SK-N-SH treated with all-trans-retinoic acid at 6 μM for 48 hours (cell line): ENCODE measurements around the gene VANGL1.

Experiments used
- ATAC-seq: fragments of 200-7000 bp; cut with Tn5 transposase; 3 replicates; pipeline ENCODE4 v1.9.1; 2020; ENCODE audit warnings: mild to moderate bottlenecking, moderate library complexity
- ARNTL ChIP-seq: fragments of 450-650 bp; formaldehyde crosslinking; IDR thresholded peaks from 2 replicates; pipeline ENCODE4 v1.5.0; 2020; ENCODE audit warnings: low read depth, mild to moderate bottlenecking, moderate library complexity, borderline replicate concordance
- CREB5 ChIP-seq: fragments of 250-450 bp; sonication (Bioruptor Pico); IDR thresholded peaks from 2 replicates; pipeline ENCODE4 v1.5.1; 2020; ENCODE audit warnings: low read depth, mild to moderate bottlenecking, moderate library complexity
- CSDC2 ChIP-seq: fragments of 250-450 bp; sonication (Bioruptor Pico); IDR thresholded peaks from 2 replicates; pipeline ENCODE4 v1.5.0; 2020; ENCODE audit warnings: mild to moderate bottlenecking, moderate library complexity
- CSRNP3 ChIP-seq: fragments of 250-450 bp; sonication (Bioruptor Pico); IDR thresholded peaks from 2 replicates; pipeline ENCODE4 v1.5.1; 2021; ENCODE audit warnings: mild to moderate bottlenecking, moderate library complexity
- ESRRG ChIP-seq: fragments of 250-450 bp; sonication (Bioruptor Pico); IDR thresholded peaks from 2 replicates; pipeline ENCODE4 v1.6.1; 2021; ENCODE audit warnings: mild to moderate bottlenecking
- GLIS3 ChIP-seq: fragments of 250-450 bp; sonication (Bioruptor Pico); IDR thresholded peaks from 2 replicates; pipeline ENCODE4 v1.5.0; 2020; ENCODE audit warnings: mild to moderate bottlenecking, moderate library complexity
- ISL1 ChIP-seq: fragments of 250-450 bp; sonication (Bioruptor Pico); IDR thresholded peaks from 2 replicates; pipeline ENCODE4 v2.1.2; 2022; ENCODE audit warnings: mild to moderate bottlenecking, moderate library complexity
- OSR1 ChIP-seq: fragments of 250-450 bp; sonication (Bioruptor Pico); IDR thresholded peaks from 2 replicates; pipeline ENCODE4 v1.8.0; 2022; ENCODE audit warnings: moderate library complexity, mild to moderate bottlenecking, inconsistent platforms
- PATZ1 ChIP-seq: fragments of 250-450 bp; sonication (Bioruptor Pico); IDR thresholded peaks from 2 replicates; pipeline ENCODE4 v1.8.0; 2020; ENCODE audit warnings: mild to moderate bottlenecking, moderate library complexity, borderline replicate concordance
- PPARA ChIP-seq: fragments of 250-450 bp; sonication (Bioruptor Pico); IDR thresholded peaks from 2 replicates; pipeline ENCODE4 v1.5.0; 2020; ENCODE audit warnings: mild to moderate bottlenecking, borderline replicate concordance
- RARB ChIP-seq: fragments of 250-450 bp; sonication (Bioruptor Pico); IDR thresholded peaks from 2 replicates; pipeline ENCODE4 v1.8.0; 2021; ENCODE audit warnings: mild to moderate bottlenecking, moderate library complexity
- SNAI2 ChIP-seq: fragments of 250-450 bp; sonication (Bioruptor Pico); IDR thresholded peaks from 2 replicates; pipeline ENCODE4 v1.5.0; 2020; ENCODE audit warnings: mild to moderate bottlenecking, moderate library complexity
- TCF4 ChIP-seq: fragments of 250-450 bp; sonication (Bioruptor Pico); IDR thresholded peaks from 2 replicates; pipeline ENCODE4 v1.8.0; 2021; ENCODE audit warnings: mild to moderate bottlenecking, moderate library complexity, borderline replicate concordance
- TOX ChIP-seq: fragments of 250-450 bp; sonication (Bioruptor Pico); IDR thresholded peaks from 2 replicates; pipeline ENCODE4 v1.8.0; 2021; ENCODE audit warnings: mild to moderate bottlenecking, moderate library complexity, borderline replicate concordance
- TSHZ2 ChIP-seq: fragments of 250-450 bp; sonication (Bioruptor Pico); IDR thresholded peaks from 2 replicates; pipeline ENCODE4 v1.5.0; 2020; ENCODE audit warnings: mild to moderate bottlenecking, moderate library complexity
- ZC3H10 ChIP-seq: fragments of 250-450 bp; sonication (Bioruptor Pico); IDR thresholded peaks from 2 replicates; pipeline ENCODE4 v1.5.1; 2021; ENCODE audit warnings: mild to moderate bottlenecking, moderate library complexity
- ZFP3 ChIP-seq: fragments of 250-450 bp; sonication (Bioruptor Pico); IDR thresholded peaks from 2 replicates; pipeline ENCODE4 v1.5.0; 2020; ENCODE audit warnings: mild to moderate bottlenecking, moderate library complexity
- ZNF565 ChIP-seq: fragments of 450-650 bp; formaldehyde crosslinking; conservative IDR thresholded peaks from 2 replicates; pipeline ENCODE4 v1.5.0; 2020; ENCODE audit warnings: low read depth, mild to moderate bottlenecking, moderate library complexity
- ZNF70 ChIP-seq: fragments of 450-650 bp; formaldehyde crosslinking; IDR thresholded peaks from 2 replicates; pipeline ENCODE4 v1.5.0; 2020; ENCODE audit warnings: mild to moderate bottlenecking, moderate library complexity
- ZNF8 ChIP-seq: fragments of 450-650 bp; formaldehyde crosslinking; IDR thresholded peaks from 2 replicates; pipeline ENCODE4 v1.5.0; 2020; ENCODE audit warnings: mild to moderate bottlenecking, moderate library complexity
- TF ChIP-seq, protein P1 (sequence below): fragments of 250-450 bp; sonication (Bioruptor Pico); IDR thresholded peaks from 2 replicates; pipeline ENCODE4 v1.8.0; 2021; ENCODE audit warnings: low read depth, mild to moderate bottlenecking, moderate library complexity, borderline replicate concordance

VANGL1 gene

DNA sequence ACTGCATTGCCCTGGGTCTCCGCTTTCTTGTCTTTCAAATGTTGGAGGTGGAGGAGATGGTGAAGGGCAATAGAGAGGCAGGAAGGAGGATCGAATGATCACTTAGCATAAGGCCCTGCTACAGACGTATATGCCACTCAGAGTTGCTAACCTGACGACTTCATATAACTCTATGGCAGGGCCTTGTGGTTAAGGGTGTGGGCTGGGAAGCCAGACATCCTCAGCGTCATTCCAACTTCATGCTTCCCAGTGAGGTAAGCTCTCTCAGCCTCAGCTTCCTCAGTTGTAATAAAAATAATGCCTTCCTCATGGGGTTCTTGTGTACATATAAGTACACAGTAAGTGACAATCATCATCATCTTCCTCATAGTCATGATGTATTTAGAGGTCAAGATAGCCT lies 72.1 kb downstream of the VANGL1 start:
- ATAC-seq: no peak
- no peak for TF ChIP-seq SNAI2 (CRISPR knock-in tag)
- no peak for TF ChIP-seq CSDC2
- TF ChIP-seq OSR1: no peak
- no peak for TF ChIP-seq CSRNP3 (CRISPR knock-in tag)
- TF ChIP-seq PATZ1 (CRISPR knock-in tag): no peak
- no peak for TF ChIP-seq TSHZ2
- no peak for TF ChIP-seq PPARA (CRISPR knock-in tag)
- TF ChIP-seq ESRRG: no peak
- no peak for TF ChIP-seq ZNF70 (CRISPR knock-in tag)
- no peak for TF ChIP-seq RARB (CRISPR knock-in tag)
- TF ChIP-seq TOX: no peak
- TF ChIP-seq ISL1 (CRISPR knock-in tag): no peak
- TF ChIP-seq CREB5 (CRISPR knock-in tag): no peak
- no peak for TF ChIP-seq ZFP3 (CRISPR knock-in tag)
- TF ChIP-seq ZNF8: no peak

DNA sequence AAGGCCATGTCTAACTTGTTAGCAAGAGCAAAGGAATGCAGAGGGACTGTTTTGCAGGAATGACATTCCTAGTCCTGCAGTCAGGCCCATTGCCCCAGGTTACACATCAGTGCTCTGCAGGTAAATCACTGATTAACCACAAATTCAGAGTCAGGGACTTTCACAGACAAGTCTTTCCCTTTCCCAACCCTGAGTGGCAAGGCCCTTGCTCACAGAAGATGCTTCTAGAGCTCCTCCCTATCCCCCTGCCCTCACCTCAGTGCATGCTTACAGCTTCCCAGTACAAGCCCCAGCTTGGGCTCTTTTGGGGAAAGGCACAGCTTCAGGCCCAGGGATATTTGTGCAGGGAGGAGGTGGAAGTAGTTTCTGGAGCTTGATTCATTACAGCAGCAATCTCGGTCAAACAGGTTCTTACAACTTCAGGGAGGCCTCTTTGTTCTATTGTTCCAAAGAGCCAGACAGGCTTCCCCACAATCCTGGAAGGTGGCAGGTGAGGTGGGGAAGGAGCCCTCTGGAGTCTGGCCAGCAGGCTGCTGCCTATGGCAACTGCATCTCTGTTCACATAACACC lies 72.9 kb downstream of the VANGL1 start:
- TF ChIP-seq ISL1 (CRISPR knock-in tag) (no peak), TOX (no peak), ZNF8 (no peak), ZC3H10 (CRISPR knock-in tag) (no peak), ZNF70 (CRISPR knock-in tag) (no peak), ESRRG (no peak), TSHZ2 (no peak), ZFP3 (CRISPR knock-in tag) (no peak), ARNTL (CRISPR knock-in tag) (no peak), RARB (CRISPR knock-in tag) (no peak), SNAI2 (CRISPR knock-in tag) (no peak), CREB5 (CRISPR knock-in tag) (no peak), TCF4 (CRISPR knock-in tag) (no peak)
- ATAC-seq: no peak

- peak; percentile 41; the same call in 2 of the 3 replicates for ATAC-seq
- TF ChIP-seq PPARA (CRISPR knock-in tag): no peak
- no peak for TF ChIP-seq ARNTL (CRISPR knock-in tag)
- TF ChIP-seq ZC3H10 (CRISPR knock-in tag): no peak
- no peak for TF ChIP-seq ZNF70 (CRISPR knock-in tag)
- TF ChIP-seq ISL1 (CRISPR knock-in tag): no peak
- TF ChIP-seq, protein P1, sequence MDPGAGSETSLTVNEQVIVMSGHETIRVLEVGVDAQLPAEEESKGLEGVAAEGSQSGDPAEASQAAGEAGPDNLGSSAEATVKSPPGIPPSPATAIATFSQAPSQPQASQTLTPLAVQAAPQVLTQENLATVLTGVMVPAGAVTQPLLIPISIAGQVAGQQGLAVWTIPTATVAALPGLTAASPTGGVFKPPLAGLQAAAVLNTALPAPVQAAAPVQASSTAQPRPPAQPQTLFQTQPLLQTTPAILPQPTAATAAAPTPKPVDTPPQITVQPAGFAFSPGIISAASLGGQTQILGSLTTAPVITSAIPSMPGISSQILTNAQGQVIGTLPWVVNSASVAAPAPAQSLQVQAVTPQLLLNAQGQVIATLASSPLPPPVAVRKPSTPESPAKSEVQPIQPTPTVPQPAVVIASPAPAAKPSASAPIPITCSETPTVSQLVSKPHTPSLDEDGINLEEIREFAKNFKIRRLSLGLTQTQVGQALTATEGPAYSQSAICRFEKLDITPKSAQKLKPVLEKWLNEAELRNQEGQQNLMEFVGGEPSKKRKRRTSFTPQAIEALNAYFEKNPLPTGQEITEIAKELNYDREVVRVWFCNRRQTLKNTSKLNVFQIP (CRISPR knock-in tag): no peak
- TF ChIP-seq ZNF8: no peak
- no peak for TF ChIP-seq CSDC2
- no peak for TF ChIP-seq SNAI2 (CRISPR knock-in tag)
- TF ChIP-seq GLIS3 (CRISPR knock-in tag): no peak
- TF ChIP-seq ZNF565 (CRISPR knock-in tag): no peak
Measured at GRCh38 chr1:115717541-115717940, 75.8 kb downstream of the VANGL1 start.
